H1 (cell line): ENCODE measurements around the gene PHETA1. TPM values are rescaled to one million over a fixed set of nuclear protein-coding genes. Genes with fewer than 3 reads are reported as not detected.

ENCODE experiments used
- CTCF ChIA-PET: fragments of 300-600 bp; sonication (Branson Sonifier 250); formaldehyde crosslinking; loops from one replicate; lab custom pipeline; 2021; ENCODE audit not compliant: partially characterized antibody; lab: Charles Lee
- POLR2A ChIA-PET: fragments of 300-600 bp; sonication (Branson Sonifier 250); formaldehyde crosslinking; loops from one replicate; lab custom pipeline; 2021; ENCODE audit warnings: inconsistent platforms; ENCODE audit not compliant: partially characterized antibody; lab: Charles Lee
- DNase-seq, 2 experiments: peaks; one replicate each; pipeline versions ENCODE4 v3.0.0 to v3.0.0-alpha.2; 2010 to 2022; ENCODE audit warnings: low spot score in 2 of 2, low read depth in 1 of 2, mixed read lengths in 1 of 2
- FAIRE-seq: peaks from 2 replicates; lab custom pipeline; 2011; peaks lifted over from hg19 to GRCh38; lab: Jason Lieb, UNC
- H2AFZ ChIP-seq: 2 replicates; pipeline ENCODE4 v1.8.1; 2012; ENCODE audit warnings: low read length, inconsistent platforms
- H2AK5ac ChIP-seq: 2 replicates; pipeline ENCODE4 v1.6.1; 2013; ENCODE audit warnings: low read depth, low read length
- H2BK120ac ChIP-seq: replicated peaks from 2 replicates; pipeline ENCODE3; 2013; ENCODE audit warnings: low read depth, low read length, inconsistent platforms
- H2BK12ac ChIP-seq: 2 replicates; pipeline ENCODE4 v1.6.1; 2013; ENCODE audit warnings: low read depth, low read length
- H2BK15ac ChIP-seq: 2 replicates; pipeline ENCODE4 v1.6.1; 2013; ENCODE audit warnings: low read length
- H2BK20ac ChIP-seq: 2 replicates; pipeline ENCODE4 v1.6.1; 2013; ENCODE audit warnings: low read length
- H2BK5ac ChIP-seq: 2 replicates; pipeline ENCODE4 v1.6.1; 2013; ENCODE audit warnings: low read depth, low read length
- H3K14ac ChIP-seq: 2 replicates; pipeline ENCODE4 v1.6.1; 2013; ENCODE audit warnings: inconsistent platforms; ENCODE audit not compliant: insufficient read length
- H3K18ac ChIP-seq: 2 replicates; pipeline ENCODE4 v1.6.1; 2013; ENCODE audit warnings: low read length; ENCODE audit errors: extremely low read depth
- H3K23ac ChIP-seq: 2 replicates; pipeline ENCODE4 v1.6.1; 2013; ENCODE audit warnings: inconsistent platforms; ENCODE audit not compliant: insufficient read length
- H3K23me2 ChIP-seq: 2 replicates; pipeline ENCODE4 v1.6.1; 2013; ENCODE audit warnings: low read depth, low read length
- H3K27ac ChIP-seq: 2 replicates; pipeline ENCODE4 v1.6.1; 2011; ENCODE audit warnings: low read depth, low read length, inconsistent platforms
- H3K27me3 ChIP-seq, 4 experiments: replicated peaks in 1 of 4; 1 replicate in 1 of 4; 2 replicates in 3 of 4; pipeline versions ENCODE4 v1.6.1 to v1.8.1; 2011 to 2013; ENCODE audit warnings: low read length in 3 of 4, mild to moderate bottlenecking in 3 of 4, inconsistent platforms in 2 of 4, mixed read lengths in 2 of 4, moderate library complexity in 1 of 4; ENCODE audit not compliant: control insufficient read depth in 3 of 4, insufficient read depth in 3 of 4; ENCODE audit errors: extremely low read depth in 1 of 4
- H3K36me3 ChIP-seq, 4 experiments: 2 replicates each; pipeline versions ENCODE4 v1.6.1 to v1.8.1; 2011 to 2013; ENCODE audit warnings: mild to moderate bottlenecking in 4 of 4, low read length in 3 of 4, moderate library complexity in 2 of 4, control low read depth in 1 of 4, inconsistent platforms in 1 of 4; ENCODE audit not compliant: insufficient read depth in 4 of 4, control insufficient read depth in 2 of 4
- H3K4ac ChIP-seq: replicated peaks from 2 replicates; pipeline ENCODE3; 2013; ENCODE audit warnings: low read length, low read depth, mixed read lengths, inconsistent platforms; ENCODE audit not compliant: insufficient read length
- H3K4me1 ChIP-seq, 4 experiments: replicated peaks in 1 of 4; 1 replicate in 1 of 4; 2 replicates in 3 of 4; pipeline versions ENCODE4 v1.6.1 to v1.8.1; 2011 to 2013; ENCODE audit warnings: low read length in 3 of 4, inconsistent platforms in 2 of 4, mixed read lengths in 1 of 4; ENCODE audit not compliant: insufficient read depth in 4 of 4, control insufficient read depth in 3 of 4
- H3K4me2 ChIP-seq, 2 experiments: 2 replicates each; pipeline versions ENCODE4 v1.6.1 to v1.8.1; 2011 to 2013; ENCODE audit warnings: low read depth in 2 of 2, low read length in 2 of 2, control low read depth in 1 of 2, inconsistent platforms in 1 of 2, mild to moderate bottlenecking in 1 of 2; ENCODE audit not compliant: insufficient read depth in 1 of 2
- H3K4me3 ChIP-seq, 4 experiments: fragments of 200-600, 300-600 bp in 1 of 4; sonication (generic), shearing (Covaris generic), sonication (Bioruptor Twin) in 1 of 4; 2 replicates each; pipeline versions ENCODE4 v1.5.1 to v1.8.1; 2011 to 2016; ENCODE audit warnings: low read length in 4 of 4, low read depth in 3 of 4, control low read depth in 2 of 4, inconsistent platforms in 2 of 4, mild to moderate bottlenecking in 2 of 4, mixed read lengths in 1 of 4, moderate library complexity in 1 of 4; ENCODE audit not compliant: insufficient read depth in 2 of 4; ENCODE audit errors: extremely low read depth in 1 of 4
- H3K56ac ChIP-seq: replicated peaks from 2 replicates; pipeline ENCODE3; 2013; ENCODE audit warnings: low read depth, mild to moderate bottlenecking, mixed read lengths, low read length, inconsistent platforms; ENCODE audit not compliant: insufficient read length
- H3K79me1 ChIP-seq: 2 replicates; pipeline ENCODE4 v1.6.1; 2013; ENCODE audit warnings: low read depth, low read length, control low read depth
- H3K79me2 ChIP-seq, 2 experiments: 2 replicates each; pipeline versions ENCODE4 v1.6.1 to v1.8.1; 2012 to 2013; ENCODE audit warnings: low read length in 2 of 2, mild to moderate bottlenecking in 2 of 2, inconsistent platforms in 1 of 2; ENCODE audit not compliant: insufficient read depth in 2 of 2, control insufficient read depth in 1 of 2
- H3K9ac ChIP-seq, 4 experiments: replicated peaks in 1 of 4; 1 replicate in 1 of 4; 2 replicates in 3 of 4; pipeline versions ENCODE4 v1.6.1 to v1.8.1; 2011 to 2013; ENCODE audit warnings: low read depth in 3 of 4, low read length in 3 of 4, control low read depth in 2 of 4, mild to moderate bottlenecking in 2 of 4, moderate library complexity in 2 of 4, inconsistent platforms in 1 of 4; ENCODE audit errors: extremely low read depth in 1 of 4
- H3K9me3 ChIP-seq, 2 experiments: 2 replicates each; pipeline versions ENCODE4 v1.6.1 to v1.8.1; 2012 to 2013; ENCODE audit warnings: mild to moderate bottlenecking in 2 of 2, moderate library complexity in 2 of 2, control low read depth in 1 of 2, inconsistent platforms in 1 of 2, low read depth in 1 of 2, low read length in 1 of 2, mixed read lengths in 1 of 2; ENCODE audit not compliant: insufficient read depth in 2 of 2
- H4K20me1 ChIP-seq, 2 experiments: replicated peaks in 1 of 2; 2 replicates each; pipeline versions ENCODE3 to v1.8.1; 2011 to 2013; ENCODE audit warnings: inconsistent platforms in 2 of 2, low read length in 2 of 2, mild to moderate bottlenecking in 1 of 2; ENCODE audit not compliant: insufficient read depth in 2 of 2, control insufficient read depth in 1 of 2
- H4K5ac ChIP-seq: 2 replicates; pipeline ENCODE4 v1.6.1; 2013; ENCODE audit warnings: low read length, low read depth, mixed read lengths, inconsistent platforms; ENCODE audit not compliant: insufficient read length
- H4K8ac ChIP-seq: 2 replicates; pipeline ENCODE4 v1.8.0; 2013; ENCODE audit warnings: mild to moderate bottlenecking, moderate library complexity, low read length, inconsistent platforms; ENCODE audit not compliant: insufficient read depth; ENCODE audit errors: extremely low read depth
- H4K91ac ChIP-seq: replicated peaks from 2 replicates; pipeline ENCODE3; 2013; ENCODE audit warnings: low read length, mixed read lengths, inconsistent platforms; ENCODE audit not compliant: insufficient read length
- CBX8 ChIP-seq: fragments of 300-800, 300-1000 bp; sonication (generic); IDR thresholded peaks from 2 replicates; pipeline ENCODE4 v1.7.1; 2016; ENCODE audit warnings: low read depth, low read length, borderline replicate concordance
- CHD1 ChIP-seq: IDR thresholded peaks from 2 replicates; pipeline ENCODE4 v1.6.1; 2012; ENCODE audit warnings: low read depth, low read length, improper control_type of control experiment
- HDAC2 ChIP-seq, 2 experiments: fragments of 300-600 bp in 1 of 2; sonication (generic) in 1 of 2; IDR thresholded peaks; 2 replicates each; pipeline ENCODE4 v1.6.1; 2011 to 2012; ENCODE audit warnings: low read depth in 2 of 2, low read length in 2 of 2, mild to moderate bottlenecking in 2 of 2, moderate library complexity in 2 of 2, borderline replicate concordance in 1 of 2, inconsistent platforms in 1 of 2
- PHF8 ChIP-seq: fragments of 200-600 bp; sonication (generic); conservative IDR thresholded peaks from 2 replicates; pipeline ENCODE4 v1.7.1; 2012; ENCODE audit warnings: low read depth, mild to moderate bottlenecking, inconsistent platforms, low read length, moderate library complexity
- RFX5 ChIP-seq: IDR thresholded peaks from 2 replicates; pipeline ENCODE4 v1.6.1; 2011; ENCODE audit warnings: low read depth, low read length, improper control_type of control experiment, borderline replicate concordance
- WGBS, 2 experiments: shearing (Covaris generic) in 1 of 2; methylation state at CpG; one replicate each; pipeline versions ENCODE4 v1.1.6 to v1.1.7; 2013 to 2015; ENCODE audit warnings: low lambda C conversion rate in 2 of 2, mixed read lengths in 2 of 2, inconsistent platforms in 1 of 2, low coverage in 1 of 2, missing lambda C conversion rate in 1 of 2; ENCODE audit not compliant: insufficient replicate concordance in 2 of 2, insufficient coverage in 1 of 2, insufficient read length in 1 of 2; ENCODE audit errors: extremely low coverage in 1 of 2, missing lambda C conversion rate in 1 of 2; 5-methylcytosine and 5-hydroxymethylcytosine counted together
- polyA plus RNA-seq, 7 experiments: library from polyadenylated mRNA; depleted of rRNA in 3 of 7; stranded (reverse) in 5 of 7; unstranded in 2 of 7; fragments of >200 nt in 5 of 7; fragments of 200-250 nt in 2 of 7; gene quantifications; 1 replicate in 5 of 7; 2 replicates in 1 of 7; 4 replicates in 1 of 7; pipeline versions ENCODE4 v1.2.1 to v1.2.3, GENCODE V29; 2011 to 2013; ENCODE audit warnings: missing spikeins in 2 of 7, mixed read lengths in 2 of 7
- total RNA-seq: library from RNA; stranded (reverse); fragmentation: NEBNext Ultra II Directional; extraction: Animal tissue kit (Norgen Biotek cat#: 25700); gene quantifications from 2 replicates; pipeline ENCODE4 v1.2.1, GENCODE V29; 2021

The PHETA1 gene
- total and polyA plus RNA-seq, 2 of the 8 experiments (the other 6 are each of a cell fraction or from before 2014, with no cell fraction given): 5.2 to 12.3 TPM

- H4K8ac ChIP-seq: no peak overlapping the region
- H3K79me2 ChIP-seq: no peaks in the 10 kb centered on the region
- no peak for DNase-seq
- no peak overlapping the region for H3K56ac ChIP-seq
- H3K9me3 ChIP-seq: no peaks in the 10 kb centered on the region
- H4K91ac ChIP-seq: no peak overlapping the region
- no peak overlapping the region for H2AK5ac ChIP-seq
- peaks cover 0 to 3% (median 0%) of the 10 kb centered on the region in 4 experiments; a peak in 1 of 8 replicates for H3K36me3 ChIP-seq
- H3K4me1 ChIP-seq: no peaks in the 10 kb centered on the region
- TF ChIP-seq RFX5 (no peak), CHD1 (no peak), PHF8 (no peak), CBX8 (no peak), HDAC2 (IDR thresholded peaks at IDR 0.05; ENCODE audit: borderline replicate concordance in 1 of 2, low read depth in 2 of 2, low read length in 2 of 2) (no peak)
- H3K9ac ChIP-seq: no peak overlapping the region
- no peaks in the 10 kb centered on the region for H3K27me3 ChIP-seq
- H3K14ac ChIP-seq: no peak overlapping the region
- H3K27ac ChIP-seq: no peak overlapping the region
- H3K23ac ChIP-seq: no peak overlapping the region
- no peak overlapping the region for H3K4me3 ChIP-seq
- H3K23me2 ChIP-seq: no peaks in the 10 kb centered on the region
- no peak overlapping the region for H2BK15ac ChIP-seq
- no peak overlapping the region for H2BK5ac ChIP-seq
- no peak overlapping the region for H3K4ac ChIP-seq
- FAIRE-seq: no peak
- H3K4me2 ChIP-seq: no peak overlapping the region
- H2BK120ac ChIP-seq: no peak overlapping the region
- H4K20me1 ChIP-seq: no peaks in the 10 kb centered on the region
- no peak overlapping the region for H4K5ac ChIP-seq
- 93% methylated on average over 7 of the region's 7 CpGs; no CpG with 5 or more reads in 1 of the 2 experiments for WGBS, 2 experiments
- CTCF ChIA-PET: interaction anchor here (0.6 to 10.8 kb wide), 9 partner anchors 8 to 468 kb away, joined by 3 to 115 read pairs (median 4); no protein-coding TSS in a partner anchor
- H2BK20ac ChIP-seq: no peak overlapping the region
- H2AFZ ChIP-seq: no peak overlapping the region
- H3K79me1 ChIP-seq: no peaks in the 10 kb centered on the region
- no peak overlapping the region for H2BK12ac ChIP-seq
- POLR2A ChIA-PET: no interaction called here
- H3K18ac ChIP-seq: no peak overlapping the region
These were observed 53.8 kb downstream of the PHETA1 start for GRCh38 chr12:111314953-111315539.
